GM10266 (cell line): ENCODE measurements around the gene SEC14L1.
"Not testable (repeated sequence)": the region's sequence is repeated elsewhere in the genome, so short reads cannot be mapped to it uniquely, and the experiment has no call there.

Experiments used
- DNase-seq: peaks from one replicate; pipeline ENCODE4 v3.0.0; 2012; ENCODE audit errors: extremely low spot score
- CTCF ChIP-seq: IDR thresholded peaks from 2 replicates; pipeline ENCODE4 v1.5.1; 2012; ENCODE audit warnings: mild to moderate bottlenecking, low read depth; ENCODE audit not compliant: control insufficient read depth, insufficient read depth; ENCODE audit errors: missing control alignments

SEC14L1 gene

GRCh38 chr17:77109764-77110359, 30.9 kb upstream of the SEC14L1 start:
- no peak for TF ChIP-seq CTCF

GRCh38 chr17:77111165-77111933, 29.4 kb upstream of the SEC14L1 start:
- DNase-seq: not testable (repeated sequence)

More at GRCh38 chr17:77109764-77110359, 30.9 kb upstream of the SEC14L1 start:
- no peak for DNase-seq

GRCh38 chr17:77111934-77112296, 28.9 kb upstream of the SEC14L1 start:
- TF ChIP-seq CTCF: no peak
- DNase-seq: no peak

- no peak for TF ChIP-seq CTCF
Observed at GRCh38 chr17:77115510-77115909, 25.3 kb upstream of the SEC14L1 start.

GRCh38 chr17:77115947-77116346, 24.8 kb upstream of the SEC14L1 start:
- TF ChIP-seq CTCF: no peak
- DNase-seq: no peak

More at GRCh38 chr17:77115510-77115909, 25.3 kb upstream of the SEC14L1 start:
- DNase-seq: no peak

GRCh38 chr17:77116371-77116860, 24.4 kb upstream of the SEC14L1 start:
- no peak for TF ChIP-seq CTCF
- DNase-seq: no peak

GRCh38 chr17:77117415-77117814, 23.4 kb upstream of the SEC14L1 start:
- TF ChIP-seq CTCF: no peak
- DNase-seq: no peak
